Measurements from ENCODE around the gene GRIK4.

DNA sequence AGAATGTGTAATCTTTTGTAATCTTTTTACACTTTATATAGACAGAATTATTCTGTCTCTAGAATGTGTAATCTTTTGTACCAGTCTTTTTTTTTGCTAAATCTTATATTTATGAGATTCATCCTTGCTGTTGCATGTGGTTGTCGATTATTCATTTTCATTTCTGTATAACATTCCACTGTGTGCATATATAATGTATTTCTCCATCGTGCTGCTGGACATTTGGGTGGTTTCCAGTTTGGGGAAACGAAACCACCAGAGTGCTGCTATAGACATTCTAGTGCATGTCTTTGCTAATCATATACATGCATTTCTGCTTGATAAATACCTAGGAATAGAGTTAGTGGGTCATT is 146.5 kb downstream of the GRIK4 start:
- TF ChIP-seq, protein P1, sequence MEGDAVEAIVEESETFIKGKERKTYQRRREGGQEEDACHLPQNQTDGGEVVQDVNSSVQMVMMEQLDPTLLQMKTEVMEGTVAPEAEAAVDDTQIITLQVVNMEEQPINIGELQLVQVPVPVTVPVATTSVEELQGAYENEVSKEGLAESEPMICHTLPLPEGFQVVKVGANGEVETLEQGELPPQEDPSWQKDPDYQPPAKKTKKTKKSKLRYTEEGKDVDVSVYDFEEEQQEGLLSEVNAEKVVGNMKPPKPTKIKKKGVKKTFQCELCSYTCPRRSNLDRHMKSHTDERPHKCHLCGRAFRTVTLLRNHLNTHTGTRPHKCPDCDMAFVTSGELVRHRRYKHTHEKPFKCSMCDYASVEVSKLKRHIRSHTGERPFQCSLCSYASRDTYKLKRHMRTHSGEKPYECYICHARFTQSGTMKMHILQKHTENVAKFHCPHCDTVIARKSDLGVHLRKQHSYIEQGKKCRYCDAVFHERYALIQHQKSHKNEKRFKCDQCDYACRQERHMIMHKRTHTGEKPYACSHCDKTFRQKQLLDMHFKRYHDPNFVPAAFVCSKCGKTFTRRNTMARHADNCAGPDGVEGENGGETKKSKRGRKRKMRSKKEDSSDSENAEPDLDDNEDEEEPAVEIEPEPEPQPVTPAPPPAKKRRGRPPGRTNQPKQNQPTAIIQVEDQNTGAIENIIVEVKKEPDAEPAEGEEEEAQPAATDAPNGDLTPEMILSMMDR (IDR thresholded peaks at IDR 0.05; ENCODE audit: insufficient read depth, low read depth, low read length), result no peak
- no peak for TF ChIP-seq EZH2 (IDR thresholded peaks at IDR 0.05; ENCODE audit: insufficient read depth, low read length)
